Raji (cell line): ENCODE measurements around the gene SEMA5A.

Source experiments
- POLR2A ChIP-seq: IDR thresholded peaks from 2 replicates; pipeline ENCODE4 v1.6.1; 2011; ENCODE audit warnings: low read depth, low read length, control low read depth; ENCODE audit not compliant: insufficient read depth

The SEMA5A gene

DNA sequence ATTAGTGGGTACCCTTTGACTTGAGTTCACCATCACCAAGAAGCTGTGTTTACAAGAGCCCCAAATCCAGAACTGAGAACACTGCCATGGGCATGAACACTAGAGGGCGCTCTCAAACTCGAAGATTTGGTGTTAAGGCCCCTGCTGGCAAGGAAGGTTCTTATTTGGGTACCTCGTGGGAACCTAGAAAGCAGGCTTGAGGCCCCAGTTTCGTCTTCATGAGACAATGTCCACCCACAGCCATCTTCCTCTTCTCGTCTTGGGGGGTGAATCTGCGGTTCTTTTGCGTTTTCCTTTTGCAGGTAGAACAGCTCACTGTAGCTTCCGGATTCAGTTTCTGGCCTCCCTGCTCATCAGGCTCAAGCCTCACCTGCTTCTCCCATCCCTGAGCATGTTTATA lies 184.0 kb downstream of the SEMA5A start:
- TF ChIP-seq POLR2A: no peak

DNA sequence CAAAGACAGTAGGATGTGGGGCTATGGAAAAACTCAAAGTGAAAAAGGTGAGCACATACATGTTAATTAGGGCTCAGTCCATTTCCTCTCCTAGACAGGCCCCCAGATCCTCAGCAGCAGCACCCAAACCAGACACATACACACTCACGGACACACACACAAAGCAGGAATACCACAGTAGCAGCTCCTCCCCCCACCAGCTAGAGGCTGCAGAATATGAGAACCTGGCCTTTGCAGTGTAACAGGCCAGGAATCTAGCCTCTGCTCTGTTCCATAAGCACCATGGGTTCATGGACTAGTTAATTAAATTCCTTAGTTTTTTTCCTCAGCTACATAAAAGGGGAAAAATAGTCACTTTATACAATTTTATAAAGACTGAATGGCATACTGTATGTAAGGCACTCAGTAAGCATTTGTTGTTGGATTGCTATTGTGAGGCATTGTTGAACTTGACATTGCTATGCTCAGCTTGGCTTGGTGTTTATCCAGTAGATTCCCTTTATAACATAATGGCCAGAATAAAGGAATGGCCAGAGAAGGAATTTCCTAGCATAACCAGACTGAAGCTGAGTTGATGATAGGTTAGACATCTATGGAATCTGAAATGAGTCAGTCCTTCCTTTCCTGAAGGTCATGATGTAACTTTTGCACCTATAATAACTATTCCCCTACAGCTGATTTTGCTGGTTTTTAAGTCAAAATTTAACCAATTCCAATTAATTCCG lies 186.8 kb downstream of the SEMA5A start:
- TF ChIP-seq POLR2A: no peak

DNA sequence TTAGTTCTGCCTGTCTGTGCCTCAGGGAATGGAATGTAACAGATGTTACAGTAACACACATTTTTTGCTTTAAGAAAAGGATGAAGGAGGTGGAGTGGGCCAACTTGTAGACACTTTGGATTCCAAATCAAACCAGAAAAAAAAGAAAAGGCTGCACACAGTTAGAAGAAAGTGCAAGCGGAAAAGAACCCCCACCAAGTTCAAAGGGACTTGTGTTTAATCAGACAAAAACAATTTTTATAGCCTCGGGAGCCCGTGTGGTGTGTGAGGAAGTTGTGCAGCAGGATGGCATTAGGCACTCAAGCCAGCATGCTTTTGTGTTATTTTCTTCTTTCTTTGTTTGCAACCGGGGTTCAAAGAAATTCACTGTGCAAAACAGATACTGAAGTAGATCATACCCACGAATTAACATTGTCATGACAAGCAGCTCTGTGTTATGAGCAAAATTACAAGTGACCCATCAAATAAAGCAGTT lies 189.5 kb downstream of the SEMA5A start:
- no peak for TF ChIP-seq POLR2A

- no peak for TF ChIP-seq POLR2A
Measured at GRCh38 chr5:9354336-9355081, 191.4 kb downstream of the SEMA5A start.

- TF ChIP-seq POLR2A: no peak
Measured at GRCh38 chr5:9351546-9351945, 194.3 kb downstream of the SEMA5A start.

- no peak for TF ChIP-seq POLR2A
Measured at GRCh38 chr5:9350301-9350797, 195.5 kb downstream of the SEMA5A start.

DNA sequence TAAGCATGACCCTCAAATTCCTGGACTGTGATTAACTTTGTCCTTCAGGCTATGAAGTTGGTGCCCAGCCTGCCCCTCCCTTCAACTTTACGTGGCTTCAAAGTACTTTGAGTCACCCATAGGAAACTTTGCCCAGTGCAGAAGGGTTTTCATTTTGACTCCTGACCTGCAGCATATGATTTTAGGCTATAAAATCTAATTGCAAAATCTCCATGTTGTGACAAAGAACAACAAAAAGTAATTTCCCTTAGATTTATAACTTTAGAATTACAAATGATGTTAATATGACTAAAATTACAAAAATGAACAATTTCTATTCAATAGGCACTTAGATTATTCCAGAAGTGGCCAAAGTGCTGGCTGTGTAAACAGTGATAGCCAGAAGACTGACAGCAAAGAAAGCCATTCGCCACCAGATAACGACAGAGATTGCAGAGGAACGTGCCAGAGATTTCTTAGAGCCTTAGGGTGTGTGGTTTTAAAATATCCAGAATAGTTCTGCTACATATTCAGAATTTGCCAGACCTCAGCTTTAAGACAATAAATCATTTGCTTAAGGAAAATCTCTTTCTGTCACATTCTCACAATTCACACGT lies 197.4 kb downstream of the SEMA5A start:
- no peak for TF ChIP-seq POLR2A

GRCh38 chr5:9347541-9348295 lies 198.2 kb downstream of the SEMA5A start:
- TF ChIP-seq POLR2A: no peak

DNA sequence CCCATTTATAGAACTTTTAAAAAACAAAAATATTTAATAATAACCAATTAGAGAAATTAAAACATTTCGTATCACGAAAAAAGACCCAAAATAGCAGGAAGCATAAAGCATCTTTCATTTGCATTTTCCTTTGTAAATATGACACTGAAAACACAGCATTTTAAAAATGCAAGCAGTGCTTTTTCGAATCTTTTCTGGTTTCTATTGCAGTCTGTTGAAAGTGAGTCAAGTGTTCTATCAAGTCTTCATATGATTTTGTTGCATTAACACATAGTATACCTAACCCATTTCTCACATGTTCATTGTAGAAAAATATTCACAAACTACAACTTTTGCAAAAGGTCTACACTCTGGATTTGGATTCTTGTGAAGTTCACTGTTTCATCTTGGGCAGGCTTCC lies 198.8 kb downstream of the SEMA5A start:
- TF ChIP-seq POLR2A: no peak

DNA sequence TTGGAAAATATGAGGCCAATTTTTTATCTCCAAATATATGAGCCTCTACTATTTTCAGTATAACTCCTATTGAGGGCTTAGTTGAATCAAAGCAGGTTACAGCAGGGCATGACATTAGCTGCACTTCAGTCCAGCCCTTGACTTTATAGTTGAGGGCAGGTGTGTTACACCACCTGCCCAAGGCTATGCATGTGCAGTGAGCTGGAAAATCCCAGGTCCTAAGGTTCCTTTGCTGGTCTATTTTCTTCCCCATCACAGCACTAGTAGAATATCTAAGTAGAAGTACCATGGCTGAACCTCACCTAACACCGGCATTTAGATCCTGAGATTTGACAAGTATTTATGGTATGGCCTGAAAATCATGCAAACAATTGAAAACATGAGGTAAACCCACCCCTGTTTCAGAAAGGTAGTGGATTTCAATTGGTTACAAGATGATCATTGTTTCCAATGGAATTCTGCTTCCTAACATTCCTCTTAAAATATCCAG lies 201.1 kb downstream of the SEMA5A start:
- no peak for TF ChIP-seq POLR2A

GRCh38 chr5:9343146-9343850 lies 202.6 kb downstream of the SEMA5A start:
- TF ChIP-seq POLR2A: no peak

DNA sequence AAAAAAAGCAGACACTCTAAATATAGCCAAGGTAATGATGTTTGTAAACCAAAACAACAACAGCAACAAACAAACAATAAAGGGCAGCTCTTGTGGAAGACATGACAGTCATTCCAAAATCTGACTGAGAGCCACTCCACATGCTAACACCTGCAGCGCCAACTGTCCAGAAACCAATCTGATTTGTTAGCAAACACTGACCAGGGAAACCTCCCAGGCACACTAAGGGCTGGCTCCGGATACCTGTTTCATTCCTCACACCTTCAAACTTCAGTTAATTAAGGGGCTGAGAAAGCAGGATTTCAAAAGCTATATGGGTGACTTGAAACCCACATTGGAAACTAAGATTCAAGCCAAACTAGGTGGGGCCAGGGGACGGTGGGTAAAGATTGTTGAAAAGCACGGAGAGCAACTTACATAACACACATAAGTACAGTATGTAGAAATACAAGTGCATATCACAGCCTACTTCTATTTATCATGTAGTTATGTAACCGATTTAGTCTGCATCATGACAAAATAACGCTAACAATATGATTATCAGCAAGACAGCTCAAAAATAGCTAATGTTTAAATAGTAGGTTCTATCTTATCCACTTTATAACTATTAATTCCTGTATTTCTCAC lies 203.6 kb downstream of the SEMA5A start:
- TF ChIP-seq POLR2A: no peak

- TF ChIP-seq POLR2A: no peak
Measured at GRCh38 chr5:9340085-9340484, 205.8 kb downstream of the SEMA5A start.
